OCI-LY1 (cell line): ENCODE data around the gene ST3GAL5.
"Not testable (repeated sequence)": the region's sequence is repeated elsewhere in the genome, so short reads cannot be mapped to it uniquely, and the experiment has no call there.

Experiments used
- H2AFZ ChIP-seq: fragments of 200-600 bp; sonication (generic), shearing (Covaris generic); 2 replicates; pipeline ENCODE4 v1.6.0; 2014; ENCODE audit warnings: antibody characterized with exemption, mild to moderate bottlenecking, low read length
- H3F3A ChIP-seq: fragments of 200-600 bp; sonication (generic), shearing (Covaris generic); 2 replicates; pipeline ENCODE4 v1.6.0; 2014; ENCODE audit warnings: mild to moderate bottlenecking, antibody characterized with exemption, low read length, moderate library complexity; ENCODE audit not compliant: insufficient read depth
- H3K27ac ChIP-seq: fragments of 200-600 bp; sonication (generic); 2 replicates; pipeline ENCODE4 v1.5.1; 2014; ENCODE audit warnings: low read length, mixed run types, mild to moderate bottlenecking, low read depth; ENCODE audit not compliant: poor library complexity, severe bottlenecking
- H3K27me3 ChIP-seq: fragments of 200-600 bp; sonication (generic); 2 replicates; pipeline ENCODE4 v1.6.0; 2014; ENCODE audit warnings: antibody characterized with exemption, mild to moderate bottlenecking, low read length, moderate library complexity; ENCODE audit not compliant: insufficient read depth
- H3K36me3 ChIP-seq: fragments of 200-600 bp; sonication (generic); 2 replicates; pipeline ENCODE4 v1.6.1; 2014; ENCODE audit warnings: mild to moderate bottlenecking, antibody characterized with exemption, low read length, moderate library complexity, mixed read lengths; ENCODE audit not compliant: insufficient read depth
- H3K4me1 ChIP-seq: fragments of 200-600 bp; sonication (generic); 2 replicates; pipeline ENCODE4 v1.5.1; 2014; ENCODE audit warnings: mild to moderate bottlenecking, low read length, moderate library complexity; ENCODE audit not compliant: insufficient read depth, severe bottlenecking
- H3K4me2 ChIP-seq: fragments of 200-600 bp; sonication (generic), shearing (Covaris generic); 2 replicates; pipeline ENCODE4 v1.6.1; 2014; ENCODE audit warnings: low read length
- H3K4me3 ChIP-seq: fragments of 200-600 bp; sonication (generic); 2 replicates; pipeline ENCODE4 v1.5.1; 2014; ENCODE audit warnings: low read length, low read depth, mild to moderate bottlenecking, mixed read lengths; ENCODE audit not compliant: poor library complexity, severe bottlenecking
- H3K79me2 ChIP-seq: fragments of 200-600 bp; shearing (Covaris generic); 2 replicates; pipeline ENCODE4 v1.6.1; 2016; ENCODE audit warnings: mixed run types, low read length, mixed read lengths; ENCODE audit not compliant: insufficient read depth
- H3K9ac ChIP-seq: fragments of 200-600 bp; sonication (generic), shearing (Covaris generic); 2 replicates; pipeline ENCODE4 v1.6.1; 2014; ENCODE audit warnings: mild to moderate bottlenecking, low read length, mixed read lengths
- H3K9me2 ChIP-seq: fragments of 200-600 bp; sonication (generic), shearing (Covaris generic); 2 replicates; pipeline ENCODE4 v1.6.1; 2014; ENCODE audit warnings: low read depth, mild to moderate bottlenecking, low read length, mixed read lengths
- H3K9me3 ChIP-seq: fragments of 200-600 bp; shearing (Covaris generic); 2 replicates; pipeline ENCODE4 v1.6.1; 2014; ENCODE audit warnings: low read length, mixed read lengths
- H4K20me1 ChIP-seq: fragments of 200-600 bp; sonication (generic), shearing (Covaris generic); 2 replicates; pipeline ENCODE4 v1.6.0; 2016; ENCODE audit warnings: mild to moderate bottlenecking, low read length; ENCODE audit not compliant: insufficient read depth
- CTCF ChIP-seq: fragments of 200-600 bp; sonication (generic), shearing (Covaris generic); IDR thresholded peaks from 2 replicates; pipeline ENCODE4 v1.5.1; 2017; ENCODE audit warnings: mild to moderate bottlenecking, antibody characterized with exemption, low read length, moderate library complexity, mixed read lengths
- EZH2 ChIP-seq: fragments of 200-600 bp; sonication (generic), shearing (Covaris generic); IDR thresholded peaks from 2 replicates; pipeline ENCODE4 v1.8.0; 2017; ENCODE audit warnings: borderline replicate concordance, mixed run types, mild to moderate bottlenecking, antibody characterized with exemption, low read length, moderate library complexity, mixed read lengths

Gene ST3GAL5

DNA sequence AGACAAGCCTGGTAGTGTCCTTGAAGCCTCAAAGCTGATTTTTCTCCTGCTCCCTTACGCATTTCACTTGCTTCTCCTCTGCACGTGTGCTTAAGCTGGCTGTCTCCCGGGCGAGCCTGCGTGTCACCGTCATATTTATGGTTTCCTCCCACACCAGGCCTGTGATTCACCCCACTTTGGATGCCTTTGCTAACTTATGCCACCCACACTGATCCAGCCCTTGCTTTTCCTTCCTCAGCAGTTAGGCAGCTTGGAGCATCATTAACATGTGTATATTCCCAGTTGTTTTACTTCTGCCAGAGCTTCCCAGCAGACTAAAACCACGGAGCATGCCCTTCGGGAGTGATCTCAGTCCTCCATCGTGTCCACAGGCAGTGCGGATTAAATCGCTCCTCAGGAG, 2.2 kb downstream of the ST3GAL5 start:
- Histone ChIP-seq H3K4me3 (no peak overlapping the region), H3K27me3 (no peaks in the 10 kb centered on the region), H3F3A (no peaks in the 10 kb centered on the region), H3K27ac (no peak overlapping the region), H3K4me2 (peak overlapping the region; percentile 88; the same call in 1 of the 2 replicates), H3K9ac (no peak overlapping the region), H3K36me3 (no peaks in the 10 kb centered on the region; the same call in 1 of the 2 replicates), H3K79me2 (no peaks in the 10 kb centered on the region), H3K9me3 (0 out of 2 replicates have a peak, but pooled peaks cover under 1% of the 10 kb centered on the region), H3K4me1 (peaks cover 23% of the 10 kb centered on the region), H4K20me1 (no peaks in the 10 kb centered on the region), H3K9me2 (no peaks in the 10 kb centered on the region), H2AFZ (no peak overlapping the region)
- TF ChIP-seq CTCF (no peak), EZH2 (no peak)

- Histone ChIP-seq H3K9me2 (no peaks in the 10 kb centered on the region), H3K4me3 (no peak overlapping the region), H3K9me3 (peaks cover 5% of the 10 kb centered on the region; the same call in 1 of the 2 replicates), H3K27me3 (no peaks in the 10 kb centered on the region), H3K27ac (no peak overlapping the region), H3K9ac (no peak overlapping the region), H4K20me1 (no peaks in the 10 kb centered on the region), H3K4me2 (no peak overlapping the region), H3K36me3 (no peaks in the 10 kb centered on the region; the same call in 1 of the 2 replicates), H2AFZ (no peak overlapping the region), H3F3A (no peaks in the 10 kb centered on the region), H3K79me2 (no peaks in the 10 kb centered on the region), H3K4me1 (peaks cover 23% of the 10 kb centered on the region)
- TF ChIP-seq EZH2 = no peak
Observed at GRCh38 chr2:85886141-85886540, 2.6 kb downstream of the ST3GAL5 start.

DNA sequence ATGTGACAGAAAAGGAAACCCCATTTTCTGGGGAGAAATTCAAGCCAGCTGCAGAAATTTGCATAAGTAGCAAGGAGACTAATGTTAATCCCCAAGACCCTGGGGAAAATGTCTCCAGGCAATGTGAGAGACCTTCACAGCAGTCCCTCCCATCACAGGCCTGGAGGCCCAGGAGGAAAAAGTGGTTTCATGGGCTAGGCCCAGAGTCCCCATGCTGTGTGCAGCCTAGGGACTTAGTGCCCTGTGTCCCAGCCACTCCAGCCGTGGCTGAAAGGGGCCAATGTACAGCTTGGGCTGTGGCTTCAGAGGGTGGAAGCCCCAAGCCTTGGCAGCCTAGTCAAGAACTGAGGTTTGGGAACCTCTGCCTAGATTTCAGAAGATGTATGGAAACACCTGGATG, 7.0 kb downstream of the ST3GAL5 start:
- not testable (repeated sequence) for H2AFZ ChIP-seq, H3K27ac ChIP-seq, H4K20me1 ChIP-seq, H3K9ac ChIP-seq, H3F3A ChIP-seq, H3K79me2 ChIP-seq, H3K4me1 ChIP-seq, H3K27me3 ChIP-seq, H3K36me3 ChIP-seq, H3K4me3 ChIP-seq, H3K9me3 ChIP-seq, H3K4me2 ChIP-seq, H3K9me2 ChIP-seq

- not testable (repeated sequence) for H3K79me2 ChIP-seq
Observed at GRCh38 chr2:85880716-85881328, 8.0 kb downstream of the ST3GAL5 start.

More at GRCh38 chr2:85880716-85881328, 8.0 kb downstream of the ST3GAL5 start:
- not testable (repeated sequence) for H3K4me1 ChIP-seq, H3K36me3 ChIP-seq, H4K20me1 ChIP-seq, H3F3A ChIP-seq, H3K9ac ChIP-seq, H2AFZ ChIP-seq, H3K4me3 ChIP-seq, H3K27ac ChIP-seq, H3K9me2 ChIP-seq, H3K27me3 ChIP-seq, H3K9me3 ChIP-seq, H3K4me2 ChIP-seq
